PFSK-1 (cell line): ENCODE results near the gene WFDC5.

Source experiments
- FOXP2 ChIP-seq: optimal IDR thresholded peaks from 2 replicates; pipeline ENCODE3; 2011; ENCODE audit warnings: borderline replicate concordance, control low read depth, inconsistent platforms; ENCODE audit not compliant: insufficient read depth; ENCODE audit errors: extremely low read length, extremely low read depth
- POLR2AphosphoS5 ChIP-seq: IDR thresholded peaks from 2 replicates; pipeline ENCODE4 v1.6.1; 2012; ENCODE audit warnings: low read depth, mild to moderate bottlenecking, control low read depth, low read length, moderate library complexity
- REST ChIP-seq, 2 experiments: IDR thresholded peaks; 2 replicates each; pipeline versions ENCODE4 v1.6.1 to v1.8.0; 2011 to 2012; ENCODE audit warnings: low read depth in 2 of 2, low read length in 2 of 2, control low read depth in 1 of 2, inconsistent platforms in 1 of 2, mild to moderate bottlenecking in 1 of 2, moderate library complexity in 1 of 2; ENCODE audit not compliant: insufficient read depth in 1 of 2
- SIN3A ChIP-seq: IDR thresholded peaks from 2 replicates; pipeline ENCODE4 v1.6.1; 2012; ENCODE audit warnings: mild to moderate bottlenecking, low read length, moderate library complexity, borderline replicate concordance; ENCODE audit not compliant: insufficient read depth
- TAF1 ChIP-seq: IDR thresholded peaks from 2 replicates; pipeline ENCODE4 v1.6.1; 2012; ENCODE audit warnings: low read length, control low read depth, borderline replicate concordance; ENCODE audit not compliant: insufficient read depth

The WFDC5 gene

DNA sequence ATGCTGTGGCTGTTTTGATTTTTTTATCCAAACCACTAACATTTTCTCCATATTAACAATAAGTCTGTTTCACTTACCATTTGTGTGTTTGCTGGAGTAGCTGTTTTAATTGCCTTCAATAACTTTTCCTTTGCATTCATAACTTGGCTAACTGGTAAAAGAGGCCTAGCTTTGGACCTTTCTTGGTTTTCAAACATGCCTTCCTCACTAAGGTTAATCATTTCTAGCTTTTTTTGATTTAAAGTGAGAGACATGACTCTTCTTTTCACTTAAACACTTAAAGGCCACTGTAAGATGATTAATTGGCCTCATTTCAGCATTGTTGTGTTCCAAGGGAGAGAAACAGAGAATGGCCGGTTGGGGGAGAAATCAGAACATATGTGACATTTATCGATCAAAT is 6.4 kb upstream of the WFDC5 start:
- TF ChIP-seq TAF1, result no peak
- TF ChIP-seq POLR2AphosphoS5, result no peak

DNA sequence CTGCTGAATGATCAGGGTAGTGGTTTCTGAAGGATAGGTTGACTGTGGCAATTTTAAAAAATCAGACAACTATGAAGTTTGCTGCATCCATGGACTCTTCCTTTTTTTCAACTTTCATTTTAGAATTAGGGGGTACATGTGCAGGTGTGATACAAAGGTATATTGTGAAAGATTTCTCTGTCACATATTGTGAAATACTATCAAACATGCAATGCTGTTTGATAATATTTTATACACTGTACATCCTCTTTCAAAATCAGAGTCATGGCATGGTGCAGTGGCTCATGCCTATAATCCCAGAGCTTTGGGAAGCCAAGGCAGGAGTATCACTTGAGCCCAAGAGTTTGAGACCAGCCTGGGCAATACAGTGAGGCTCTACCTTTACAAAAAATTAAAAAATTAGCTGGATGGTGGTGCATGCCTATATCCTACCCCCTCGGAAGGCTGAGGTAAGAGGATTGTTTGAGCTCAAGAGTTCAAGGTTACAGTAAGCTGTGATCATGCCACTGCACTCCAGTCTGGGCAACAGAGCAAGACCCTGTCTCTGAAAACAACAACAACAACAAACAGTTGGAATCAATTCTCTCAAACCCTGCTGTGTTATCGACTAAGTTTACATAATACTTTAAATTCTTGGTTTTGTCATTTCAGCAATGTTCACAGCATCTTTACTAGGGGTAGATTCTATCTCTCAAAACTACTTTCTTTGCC is 4.7 kb upstream of the WFDC5 start:
- TF ChIP-seq FOXP2 (no peak), REST (IDR thresholded peaks at IDR 0.05; ENCODE audit: insufficient read depth in 1 of 2, low read depth in 2 of 2, low read length in 2 of 2) (no peak), TAF1 (no peak), SIN3A (no peak), POLR2AphosphoS5 (no peak)

- TF ChIP-seq POLR2AphosphoS5 (no peak), FOXP2 (no peak), REST (IDR thresholded peaks at IDR 0.05; ENCODE audit: insufficient read depth in 1 of 2, low read depth in 2 of 2, low read length in 2 of 2) (no peak), TAF1 (no peak), SIN3A (no peak)
Observed at GRCh38 chr20:45118028-45118427, 3.1 kb upstream of the WFDC5 start.

GRCh38 chr20:45117581-45117980 is 2.6 kb upstream of the WFDC5 start:
- TF ChIP-seq TAF1, result no peak
- no peak for TF ChIP-seq REST (IDR thresholded peaks at IDR 0.05; ENCODE audit: insufficient read depth in 1 of 2, low read depth in 2 of 2, low read length in 2 of 2)
- no peak for TF ChIP-seq POLR2AphosphoS5
- no peak for TF ChIP-seq SIN3A
- no peak for TF ChIP-seq FOXP2

DNA sequence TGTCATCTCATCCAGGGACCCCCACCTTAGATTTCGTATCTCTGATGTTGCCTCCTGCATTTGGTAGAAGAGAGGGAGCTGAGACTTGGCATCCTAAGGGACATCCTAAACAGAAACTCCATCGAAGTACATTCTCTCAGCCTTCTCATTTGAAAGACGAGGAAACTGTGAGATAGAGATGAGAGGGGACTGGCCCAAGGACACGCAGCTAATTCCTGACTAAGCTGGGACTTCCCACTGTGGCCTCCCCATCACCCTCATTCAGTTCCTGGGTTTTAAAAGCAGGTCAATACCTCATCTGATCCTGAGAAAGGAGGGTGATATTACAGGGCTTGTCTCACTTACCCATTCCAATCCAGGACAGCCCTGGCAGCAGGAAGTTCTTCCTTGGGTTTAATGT is 855 bp upstream of the WFDC5 start:
- no peak for TF ChIP-seq FOXP2
- TF ChIP-seq REST (IDR thresholded peaks at IDR 0.05; ENCODE audit: insufficient read depth in 1 of 2, low read depth in 2 of 2, low read length in 2 of 2), result no peak
- TF ChIP-seq TAF1, result no peak
- no peak for TF ChIP-seq SIN3A
- TF ChIP-seq POLR2AphosphoS5, result no peak
